NCI-H524 treated with DMSO at 0.1 percent for 48 hours (cell line): ENCODE data around the gene AGAP9.
"Not testable (repeated sequence)": the region's sequence is repeated elsewhere in the genome, so short reads cannot be mapped to it uniquely, and the experiment has no call there.

ENCODE experiments used
- DNase-seq: peaks from one replicate; lab custom pipeline; 2025; lab: John Stamatoyannopoulos, UW

The AGAP9 gene

GRCh38 chr10:47485943-47486342, 37.5 kb downstream of the AGAP9 start:
- DNase-seq: not testable (repeated sequence)

GRCh38 chr10:47484786-47485185, 38.7 kb downstream of the AGAP9 start:
- not testable (repeated sequence) for DNase-seq

GRCh38 chr10:47483923-47484322, 39.5 kb downstream of the AGAP9 start, which contains the start of gene ANXA8:
TSS of gene ANXA8 (minus strand) at chr10:47484115. CDS start at chr10:47483933, 182 bp downstream.
- not testable (repeated sequence) for DNase-seq

GRCh38 chr10:47482367-47482766, 41.1 kb downstream of the AGAP9 start:
- DNase-seq: not testable (repeated sequence)

- not testable (repeated sequence) for DNase-seq
These were observed 41.7 kb downstream of the AGAP9 start for GRCh38 chr10:47481768-47482181.

GRCh38 chr10:47481182-47481766, 42.2 kb downstream of the AGAP9 start:
- DNase-seq: not testable (repeated sequence)

GRCh38 chr10:47480133-47480532, 43.3 kb downstream of the AGAP9 start:
- DNase-seq: not testable (repeated sequence)

GRCh38 chr10:47478114-47478513, 45.3 kb downstream of the AGAP9 start:
- DNase-seq: not testable (repeated sequence)

GRCh38 chr10:47477078-47477477, 46.4 kb downstream of the AGAP9 start:
- not testable (repeated sequence) for DNase-seq

- not testable (repeated sequence) for DNase-seq
These were observed 48.3 kb downstream of the AGAP9 start for GRCh38 chr10:47475101-47475500.

- DNase-seq: not testable (repeated sequence)
These were observed 49.9 kb downstream of the AGAP9 start for GRCh38 chr10:47473516-47473915.

GRCh38 chr10:47472647-47473046, 50.8 kb downstream of the AGAP9 start:
- DNase-seq: not testable (repeated sequence)

GRCh38 chr10:47472072-47472471, 51.4 kb downstream of the AGAP9 start:
- not testable (repeated sequence) for DNase-seq

GRCh38 chr10:47468731-47469528, 54.5 kb downstream of the AGAP9 start:
- not testable (repeated sequence) for DNase-seq

GRCh38 chr10:47467957-47468356, 55.5 kb downstream of the AGAP9 start:
- DNase-seq: not testable (repeated sequence)

GRCh38 chr10:47467458-47467857, 56.0 kb downstream of the AGAP9 start:
- not testable (repeated sequence) for DNase-seq

- DNase-seq: not testable (repeated sequence)
These were observed 58.1 kb downstream of the AGAP9 start for GRCh38 chr10:47465216-47465917.

GRCh38 chr10:47462577-47463358, 60.7 kb downstream of the AGAP9 start:
- not testable (repeated sequence) for DNase-seq

- not testable (repeated sequence) for DNase-seq
These were observed 62.2 kb downstream of the AGAP9 start for GRCh38 chr10:47461261-47461687.

- no peak for DNase-seq
These were observed 64.8 kb downstream of the AGAP9 start for GRCh38 chr10:47458466-47459154.

GRCh38 chr10:47457826-47458225, 65.6 kb downstream of the AGAP9 start:
- DNase-seq: no peak
